Loucy (cell line): ENCODE measurements around the gene PRKAR2B.

ENCODE experiments used
- H2AFZ ChIP-seq: fragments of 200-600 bp; sonication (generic); 2 replicates; pipeline ENCODE4 v1.6.0; 2016; ENCODE audit warnings: antibody characterized with exemption, mild to moderate bottlenecking, low read length, moderate library complexity
- H3F3A ChIP-seq: fragments of 200-600 bp; 2 replicates; pipeline ENCODE4 v1.6.0; 2016; ENCODE audit warnings: antibody characterized with exemption, low read depth, mild to moderate bottlenecking
- H3K27me3 ChIP-seq: fragments of 200-600 bp; sonication (generic); 2 replicates; pipeline ENCODE4 v1.6.1; 2014; ENCODE audit warnings: low read length, mild to moderate bottlenecking; ENCODE audit not compliant: insufficient read depth, poor library complexity, severe bottlenecking
- H3K36me3 ChIP-seq: fragments of 200-600 bp; sonication (generic); 2 replicates; pipeline ENCODE4 v1.6.1; 2016; ENCODE audit warnings: low read length; ENCODE audit not compliant: insufficient read depth
- H3K4me1 ChIP-seq: fragments of 200-600 bp; sonication (generic); 2 replicates; pipeline ENCODE4 v1.5.1; 2014; ENCODE audit warnings: low read length, mild to moderate bottlenecking; ENCODE audit not compliant: insufficient read depth, poor library complexity, severe bottlenecking
- H3K4me2 ChIP-seq: fragments of 200-600 bp; sonication (generic); 2 replicates; pipeline ENCODE4 v1.6.0; 2014; ENCODE audit warnings: antibody characterized with exemption, low read length, low read depth, mild to moderate bottlenecking; ENCODE audit not compliant: poor library complexity, severe bottlenecking
- H3K4me3 ChIP-seq: fragments of 200-600 bp; sonication (generic); 2 replicates; pipeline ENCODE4 v1.5.1; 2014; ENCODE audit warnings: low read length, mild to moderate bottlenecking, mixed read lengths; ENCODE audit not compliant: poor library complexity, severe bottlenecking
- H3K79me2 ChIP-seq: fragments of 200-600 bp; sonication (generic); 2 replicates; pipeline ENCODE4 v1.6.1; 2014; ENCODE audit warnings: low read length; ENCODE audit not compliant: insufficient read depth
- H3K9ac ChIP-seq: fragments of 200-600 bp; sonication (generic); 2 replicates; pipeline ENCODE4 v1.6.0; 2014; ENCODE audit warnings: mild to moderate bottlenecking, low read depth, low read length, moderate library complexity; ENCODE audit not compliant: poor library complexity, severe bottlenecking
- H3K9me2 ChIP-seq: fragments of 200-600 bp; sonication (generic); replicated peaks from 2 replicates; pipeline ENCODE4 v1.6.1; 2016; ENCODE audit warnings: low read depth, low read length, mixed read lengths
- H3K9me3 ChIP-seq: fragments of 200-600 bp; sonication (generic); 2 replicates; pipeline ENCODE4 v1.6.1; 2014; ENCODE audit warnings: mild to moderate bottlenecking, antibody characterized with exemption, low read length, low read depth; ENCODE audit not compliant: insufficient read depth
- H4K20me1 ChIP-seq: fragments of 200-600 bp; sonication (generic); 2 replicates; pipeline ENCODE4 v1.6.0; 2014; ENCODE audit warnings: antibody characterized with exemption, low read length, mild to moderate bottlenecking; ENCODE audit not compliant: insufficient read depth, poor library complexity, severe bottlenecking
- EZH2phosphoT487 ChIP-seq: fragments of 200-600 bp; IDR thresholded peaks from 2 replicates; pipeline ENCODE4 v1.6.1; 2018; ENCODE audit warnings: antibody characterized with exemption, mild to moderate bottlenecking, moderate library complexity, borderline replicate concordance
- TF ChIP-seq, protein P1 (sequence below): fragments of 200-600 bp; sonication (generic); conservative IDR thresholded peaks from 2 replicates; pipeline ENCODE4 v1.5.1; 2014; ENCODE audit warnings: mild to moderate bottlenecking, antibody characterized with exemption, low read length

PRKAR2B gene

GRCh38 chr7:107009846-107010203 lies 34.7 kb upstream of the PRKAR2B start:
- H3K9ac ChIP-seq, result no peak overlapping the region
- TF ChIP-seq EZH2phosphoT487, result no peak
- TF ChIP-seq, protein P1, sequence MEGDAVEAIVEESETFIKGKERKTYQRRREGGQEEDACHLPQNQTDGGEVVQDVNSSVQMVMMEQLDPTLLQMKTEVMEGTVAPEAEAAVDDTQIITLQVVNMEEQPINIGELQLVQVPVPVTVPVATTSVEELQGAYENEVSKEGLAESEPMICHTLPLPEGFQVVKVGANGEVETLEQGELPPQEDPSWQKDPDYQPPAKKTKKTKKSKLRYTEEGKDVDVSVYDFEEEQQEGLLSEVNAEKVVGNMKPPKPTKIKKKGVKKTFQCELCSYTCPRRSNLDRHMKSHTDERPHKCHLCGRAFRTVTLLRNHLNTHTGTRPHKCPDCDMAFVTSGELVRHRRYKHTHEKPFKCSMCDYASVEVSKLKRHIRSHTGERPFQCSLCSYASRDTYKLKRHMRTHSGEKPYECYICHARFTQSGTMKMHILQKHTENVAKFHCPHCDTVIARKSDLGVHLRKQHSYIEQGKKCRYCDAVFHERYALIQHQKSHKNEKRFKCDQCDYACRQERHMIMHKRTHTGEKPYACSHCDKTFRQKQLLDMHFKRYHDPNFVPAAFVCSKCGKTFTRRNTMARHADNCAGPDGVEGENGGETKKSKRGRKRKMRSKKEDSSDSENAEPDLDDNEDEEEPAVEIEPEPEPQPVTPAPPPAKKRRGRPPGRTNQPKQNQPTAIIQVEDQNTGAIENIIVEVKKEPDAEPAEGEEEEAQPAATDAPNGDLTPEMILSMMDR, result no peak
- peaks cover 12% of the 10 kb centered on the region for H3K4me1 ChIP-seq
- H3F3A ChIP-seq, result no peaks in the 10 kb centered on the region
- no peaks in the 10 kb centered on the region for H3K36me3 ChIP-seq
- no peaks in the 10 kb centered on the region for H3K9me2 ChIP-seq
- H3K4me2 ChIP-seq, result no peak overlapping the region
- no peaks in the 10 kb centered on the region for H3K9me3 ChIP-seq
- H3K4me3 ChIP-seq, result no peak overlapping the region
- H3K27me3 ChIP-seq, result no peaks in the 10 kb centered on the region
- no peaks in the 10 kb centered on the region for H4K20me1 ChIP-seq
- H3K79me2 ChIP-seq, result no peaks in the 10 kb centered on the region
- H2AFZ ChIP-seq, result no peak overlapping the region

GRCh38 chr7:107012691-107013090 lies 31.8 kb upstream of the PRKAR2B start:
- Histone ChIP-seq H3F3A (no peaks in the 10 kb centered on the region), H3K36me3 (no peaks in the 10 kb centered on the region), H3K4me2 (no peak overlapping the region)

GRCh38 chr7:107014387-107015023 lies 30.0 kb upstream of the PRKAR2B start:
- no peak overlapping the region for H3K9ac ChIP-seq
- H3F3A ChIP-seq, result no peaks in the 10 kb centered on the region
- H3K27me3 ChIP-seq, result no peaks in the 10 kb centered on the region
- no peaks in the 10 kb centered on the region for H3K79me2 ChIP-seq
- no peak overlapping the region for H3K4me3 ChIP-seq
- TF ChIP-seq, protein P1, result no peak
- TF ChIP-seq EZH2phosphoT487, result no peak
- H4K20me1 ChIP-seq, result no peaks in the 10 kb centered on the region
- no peaks in the 10 kb centered on the region for H3K9me2 ChIP-seq
- H3K4me2 ChIP-seq, result peak overlapping the region; percentile 44
- no peak overlapping the region; the same call in 1 of the 2 replicates for H2AFZ ChIP-seq
- H3K36me3 ChIP-seq, result no peaks in the 10 kb centered on the region
- peaks cover 14% of the 10 kb centered on the region for H3K4me1 ChIP-seq
- no peaks in the 10 kb centered on the region for H3K9me3 ChIP-seq

More at GRCh38 chr7:107012691-107013090, 31.8 kb upstream of the PRKAR2B start:
- Histone ChIP-seq H3K4me3 (no peak overlapping the region), H3K9me3 (no peaks in the 10 kb centered on the region), H3K27me3 (no peaks in the 10 kb centered on the region), H3K79me2 (no peaks in the 10 kb centered on the region), H4K20me1 (no peaks in the 10 kb centered on the region), H3K4me1 (peaks cover 14% of the 10 kb centered on the region), H2AFZ (no peak overlapping the region), H3K9me2 (no peaks in the 10 kb centered on the region), H3K9ac (no peak overlapping the region)
- TF ChIP-seq EZH2phosphoT487, result no peak

- Histone ChIP-seq H2AFZ (0 out of 2 replicates have a peak overlapping the region, but pooled peaks have one; percentile 10), H3K9ac (no peak overlapping the region), H3K9me3 (no peaks in the 10 kb centered on the region), H3K4me1 (peaks cover 14% of the 10 kb centered on the region), H3K27me3 (no peaks in the 10 kb centered on the region), H3K4me2 (no peak overlapping the region), H3K4me3 (no peak overlapping the region), H3K9me2 (no peaks in the 10 kb centered on the region), H4K20me1 (no peaks in the 10 kb centered on the region), H3K36me3 (no peaks in the 10 kb centered on the region), H3F3A (no peaks in the 10 kb centered on the region), H3K79me2 (no peaks in the 10 kb centered on the region)
- TF ChIP-seq, protein P1, result no peak
- TF ChIP-seq EZH2phosphoT487, result no peak
These were observed 28.2 kb upstream of the PRKAR2B start for GRCh38 chr7:107016312-107016711.
